WI38 (cell line): Measurements from ENCODE around the gene RNF166.

Experiments
- H3K4me3 ChIP-seq: 2 replicates; pipeline ENCODE4 v1.5.1; 2011; ENCODE audit warnings: low read depth, mild to moderate bottlenecking, control low read depth, low read length
- TF ChIP-seq, protein P1 (sequence below): IDR thresholded peaks from 2 replicates; pipeline ENCODE4 v1.5.1; 2012; ENCODE audit warnings: low read depth, mild to moderate bottlenecking, control low read depth, low read length

RNF166 gene

DNA sequence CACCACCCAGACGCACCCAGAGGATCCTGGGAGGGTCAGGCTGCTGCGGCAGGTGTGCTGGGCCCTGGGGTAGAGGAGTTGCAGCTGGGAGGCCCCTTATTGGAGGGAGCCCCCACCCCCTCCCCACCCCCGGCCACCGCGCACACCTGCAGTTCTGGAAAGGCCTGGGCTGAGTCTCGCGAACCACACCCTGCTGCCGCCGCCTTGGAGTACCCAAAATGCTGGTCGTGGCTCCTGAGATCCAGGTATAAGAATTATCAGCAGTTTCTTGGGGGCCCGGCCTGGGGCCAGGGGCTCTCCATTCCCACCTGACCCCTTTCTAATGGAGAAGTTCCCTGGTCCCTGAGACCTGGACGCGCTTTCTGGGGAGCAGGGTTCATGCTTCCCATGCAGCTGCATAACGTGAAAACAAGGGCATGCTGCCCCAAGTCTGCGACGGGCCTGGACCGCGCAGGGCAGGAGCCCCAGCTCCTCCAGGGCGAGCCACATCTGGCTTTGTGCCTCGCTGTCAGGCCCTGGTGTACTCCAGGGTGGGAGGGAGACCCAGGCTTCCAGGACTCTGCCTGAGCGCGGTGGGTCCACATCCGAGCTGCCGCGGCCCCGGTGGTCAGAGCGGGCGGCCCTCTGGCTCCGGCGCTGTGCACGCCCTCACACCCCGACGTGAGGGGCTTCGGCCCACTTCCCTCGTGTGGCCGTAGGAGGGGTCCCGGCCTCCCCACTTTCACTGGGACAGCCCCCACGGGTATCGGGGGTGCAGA lies 12.6 kb downstream of the RNF166 start:
- H3K4me3 ChIP-seq, result no peak overlapping the region

DNA sequence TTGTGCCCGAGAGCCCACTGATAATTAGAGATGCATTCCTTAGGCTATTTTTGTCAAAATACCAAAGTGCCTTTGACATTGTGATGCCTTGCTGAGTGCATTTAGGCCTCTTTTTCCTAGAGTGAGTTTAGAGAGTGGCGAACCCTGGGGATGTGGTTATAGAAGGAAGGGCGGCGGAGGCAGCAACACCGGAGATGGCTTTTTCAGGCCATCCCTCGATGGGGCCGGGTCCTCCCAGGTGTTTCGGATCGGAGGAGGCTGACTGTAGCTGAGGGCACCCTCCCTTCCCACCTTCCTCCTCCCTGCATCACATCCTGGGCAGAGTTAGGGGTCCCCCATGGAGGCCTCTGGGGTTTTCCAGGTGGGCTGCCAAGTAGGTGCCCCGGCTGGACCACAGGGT lies 13.3 kb downstream of the RNF166 start:
- TF ChIP-seq, protein P1, sequence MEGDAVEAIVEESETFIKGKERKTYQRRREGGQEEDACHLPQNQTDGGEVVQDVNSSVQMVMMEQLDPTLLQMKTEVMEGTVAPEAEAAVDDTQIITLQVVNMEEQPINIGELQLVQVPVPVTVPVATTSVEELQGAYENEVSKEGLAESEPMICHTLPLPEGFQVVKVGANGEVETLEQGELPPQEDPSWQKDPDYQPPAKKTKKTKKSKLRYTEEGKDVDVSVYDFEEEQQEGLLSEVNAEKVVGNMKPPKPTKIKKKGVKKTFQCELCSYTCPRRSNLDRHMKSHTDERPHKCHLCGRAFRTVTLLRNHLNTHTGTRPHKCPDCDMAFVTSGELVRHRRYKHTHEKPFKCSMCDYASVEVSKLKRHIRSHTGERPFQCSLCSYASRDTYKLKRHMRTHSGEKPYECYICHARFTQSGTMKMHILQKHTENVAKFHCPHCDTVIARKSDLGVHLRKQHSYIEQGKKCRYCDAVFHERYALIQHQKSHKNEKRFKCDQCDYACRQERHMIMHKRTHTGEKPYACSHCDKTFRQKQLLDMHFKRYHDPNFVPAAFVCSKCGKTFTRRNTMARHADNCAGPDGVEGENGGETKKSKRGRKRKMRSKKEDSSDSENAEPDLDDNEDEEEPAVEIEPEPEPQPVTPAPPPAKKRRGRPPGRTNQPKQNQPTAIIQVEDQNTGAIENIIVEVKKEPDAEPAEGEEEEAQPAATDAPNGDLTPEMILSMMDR, result no peak
- H3K4me3 ChIP-seq, result no peak overlapping the region

More for the DNA sequence above, 12.6 kb downstream of the RNF166 start:
- TF ChIP-seq, protein P1, result no peak

DNA sequence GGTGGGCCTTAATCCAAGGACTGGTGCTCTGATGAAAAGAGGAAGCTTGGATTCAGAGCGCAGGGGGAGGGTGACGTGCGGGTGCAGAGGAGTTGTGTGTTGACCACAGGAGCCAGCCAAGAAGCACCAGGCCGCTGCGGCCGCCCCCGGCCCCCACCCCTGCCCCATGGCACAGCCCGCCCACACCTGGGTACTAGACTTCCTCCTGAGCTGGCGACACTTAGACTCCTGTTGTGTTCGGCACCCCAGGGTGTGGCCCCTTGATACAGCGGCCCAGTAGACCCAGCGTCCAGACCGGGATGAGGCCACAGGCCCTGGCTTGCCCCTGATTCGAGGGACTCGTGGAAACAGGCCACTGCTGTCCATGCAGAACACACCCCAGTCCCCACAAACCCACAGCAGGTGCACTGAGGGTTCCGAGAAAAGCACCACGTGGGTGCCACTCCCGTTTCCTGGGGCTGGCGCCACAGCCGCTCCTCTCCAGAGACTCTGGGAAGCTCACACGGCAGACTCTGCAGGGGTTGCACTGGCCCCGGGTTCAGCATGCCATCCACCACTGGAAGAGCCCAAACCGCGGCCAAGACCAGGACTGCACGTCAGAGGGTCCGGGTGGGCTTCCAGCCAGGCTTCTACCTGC lies 14.2 kb downstream of the RNF166 start:
- H3K4me3 ChIP-seq, result no peak overlapping the region
- TF ChIP-seq, protein P1, result no peak

DNA sequence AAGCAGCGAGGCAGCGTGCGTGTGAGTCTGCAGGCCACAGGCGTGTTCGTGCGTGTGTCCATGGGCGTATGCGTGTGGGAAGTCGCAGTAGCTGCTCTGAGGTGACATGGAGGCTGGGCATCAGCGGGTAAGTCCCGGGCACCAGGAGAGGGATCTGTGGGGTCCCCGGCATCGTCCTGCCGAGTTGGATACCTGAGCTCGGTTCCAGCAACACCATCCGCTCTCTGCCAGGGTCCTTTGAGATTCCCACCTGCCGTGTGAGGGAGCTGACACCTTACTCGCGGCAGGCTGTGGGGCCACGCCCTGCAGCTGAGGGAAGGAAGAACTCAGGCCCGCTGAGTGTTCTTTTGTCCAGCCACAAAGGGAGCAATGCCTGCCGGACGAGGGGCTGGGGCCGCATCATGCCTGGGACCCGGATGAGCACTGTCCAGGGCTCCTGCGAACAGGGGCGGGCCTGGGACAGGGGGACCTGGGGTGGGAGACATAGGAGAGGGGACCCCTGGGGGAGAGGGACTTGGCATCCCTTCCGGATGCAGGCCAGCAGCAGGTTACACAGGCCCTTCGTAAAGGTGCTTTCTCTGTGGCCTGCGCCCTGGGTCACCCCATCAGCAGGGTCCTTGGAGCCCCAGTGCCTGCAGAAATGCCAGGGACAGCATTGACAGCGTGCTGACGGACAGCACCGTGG lies 14.9 kb downstream of the RNF166 start:
- H3K4me3 ChIP-seq, result no peak overlapping the region
- TF ChIP-seq, protein P1, result no peak

DNA sequence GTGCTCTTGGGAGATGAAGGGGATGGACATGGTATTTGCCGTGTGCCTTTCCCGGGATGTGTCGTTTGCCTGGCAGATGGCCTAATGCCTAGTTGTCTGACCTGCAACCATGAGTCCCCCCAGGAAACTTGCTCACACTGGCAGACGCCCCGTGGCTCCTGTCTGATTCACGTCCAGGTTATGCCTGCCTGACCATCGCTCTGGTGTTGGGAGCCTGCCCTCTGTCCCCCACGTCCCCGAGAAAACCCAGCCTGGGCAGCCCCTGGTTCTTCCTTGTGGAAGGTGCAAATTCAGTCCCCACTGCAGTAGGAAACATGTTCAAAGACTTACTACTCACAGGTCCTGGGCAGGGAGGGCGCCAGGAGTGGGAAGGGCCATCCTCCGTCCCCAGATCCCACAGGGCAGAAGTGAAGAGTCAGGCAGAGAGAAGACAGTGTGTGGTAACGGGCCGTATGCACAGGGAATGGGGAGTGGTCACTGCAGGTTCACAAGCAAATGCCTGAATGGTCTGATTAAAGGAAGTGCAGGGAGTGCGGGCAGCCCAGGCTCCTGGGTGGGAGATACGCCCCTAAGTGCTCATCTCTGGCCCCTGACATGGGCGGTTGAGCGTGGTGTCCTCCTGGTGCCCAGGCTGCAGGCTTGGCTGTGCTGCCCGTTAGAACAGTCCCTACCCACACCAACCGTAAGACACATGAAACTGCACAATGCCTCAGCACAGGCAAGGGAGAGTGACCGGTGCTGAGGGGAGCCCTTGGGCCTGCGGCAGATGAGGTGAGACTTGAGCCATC lies 15.7 kb downstream of the RNF166 start:
- no peak overlapping the region for H3K4me3 ChIP-seq
- TF ChIP-seq, protein P1, result no peak

DNA sequence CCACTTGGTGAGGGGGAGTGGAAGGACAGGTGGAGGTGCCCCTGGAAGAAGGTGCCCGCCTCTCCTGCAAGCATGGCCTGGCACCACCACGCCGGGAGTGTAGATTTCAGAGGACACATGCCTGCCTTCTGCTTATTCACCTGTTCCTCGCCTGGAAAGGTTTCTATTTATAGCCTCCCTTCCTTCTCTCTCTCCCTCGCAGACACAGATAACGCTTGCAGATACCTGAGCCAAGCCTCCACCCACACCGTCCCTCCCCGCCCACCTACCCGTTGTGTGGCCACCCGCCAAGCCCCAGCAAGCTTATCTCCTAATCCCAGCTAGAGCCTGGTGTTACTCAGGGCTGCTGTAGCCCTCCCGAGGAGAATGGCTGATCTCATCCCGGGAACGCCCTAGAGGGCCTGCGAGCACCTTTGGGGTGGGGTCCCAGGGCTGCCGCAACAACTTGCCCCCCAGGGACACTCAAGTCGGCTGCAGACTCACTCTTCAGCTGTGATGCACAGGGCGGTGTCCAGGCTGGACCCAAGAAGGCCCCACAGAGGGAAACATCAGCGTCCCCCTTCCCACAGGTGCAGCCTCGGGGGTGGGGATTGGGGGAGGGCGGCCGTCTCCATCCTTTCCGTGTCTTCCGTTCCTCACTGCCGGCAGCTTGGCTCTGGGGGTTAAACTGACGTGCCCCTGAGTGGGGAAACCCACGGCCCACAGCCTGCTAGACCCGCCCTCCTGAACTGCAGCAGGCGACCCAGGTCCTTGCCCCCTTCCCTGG lies 18.0 kb downstream of the RNF166 start:
- no peak overlapping the region for H3K4me3 ChIP-seq
- TF ChIP-seq, protein P1, result no peak
